ENCODE measurements around the gene FLYWCH1. TPM values are rescaled to one million over a fixed set of nuclear protein-coding genes. Genes with fewer than 3 reads are reported as not detected.

FLYWCH1 gene
- total and polyA plus RNA-seq, 7 donors: 6.9 to 51.5 (median 28.6) TPM

- H3K27ac ChIP-seq: no peak overlapping the region
- no peak overlapping the region for H3K4me3 ChIP-seq
- intact Hi-C loops (cut with DNase I): loop anchor here (5.0 kb wide), 1 partner anchor 57 kb away; the partner anchor contains the start of gene PKMYT1
- no peaks in the 10 kb centered on the region for H3K9me3 ChIP-seq
- H3K36me3 ChIP-seq: peaks cover 5 to 24% (median 9%) of the 10 kb centered on the region in 4 donors
- TF ChIP-seq POLR2A (IDR thresholded peaks at IDR 0.05) (no peak), EP300 (IDR thresholded peaks at IDR 0.05) (no peak), POLR2AphosphoS5 (IDR thresholded peaks at IDR 0.05) (no peak), CTCF (IDR thresholded peaks at IDR 0.05) (no peak)
- no peaks in the 10 kb centered on the region for H3K27me3 ChIP-seq
- no peak for DNase-seq
- WGBS, 2 donors: 76 to 83% methylated on average over 42 of the region's 42 CpGs
- H3K4me1 ChIP-seq: peaks cover 0 to 10% (median 9%) of the 10 kb centered on the region in 4 donors
Measured at GRCh38 chr16:2924901-2925755, 13.4 kb downstream of the FLYWCH1 start.

GRCh38 chr16:2925951-2926649, 14.4 kb downstream of the FLYWCH1 start:
- DNase-seq: no peak
- Histone ChIP-seq H3K9me3 (no peaks in the 10 kb centered on the region), H3K36me3 (peaks cover 11 to 34% (median 17%) of the 10 kb centered on the region in 4 donors), H3K27me3 (no peaks in the 10 kb centered on the region), H3K27ac (peak overlapping the region in 1 of 4 donors; percentile 29), H3K4me3 (no peak overlapping the region), H3K4me1 (peaks cover 0 to 10% (median 9%) of the 10 kb centered on the region in 4 donors)
- TF ChIP-seq POLR2A (IDR thresholded peaks at IDR 0.05) (no peak), CTCF (IDR thresholded peaks at IDR 0.05) (no peak), POLR2AphosphoS5 (IDR thresholded peaks at IDR 0.05) (no peak), EP300 (IDR thresholded peaks at IDR 0.05) (no peak)
- WGBS, 2 donors: 78 to 79% methylated on average over 9 of the region's 9 CpGs
- intact Hi-C loops (cut with DNase I): loop anchor here (2.0 to 5.0 kb wide), 2 partner anchors 51 to 56 kb away; partner anchors contain the start of gene PKMYT1

GRCh38 chr16:2926650-2926999, 14.9 kb downstream of the FLYWCH1 start:
- Histone ChIP-seq H3K4me3 (peak overlapping the region in 2 of 4 donors; percentile 17 to 19), H3K27ac (peak overlapping the region in 2 of 4 donors; percentile 29 to 44)
- WGBS, 2 donors: 62 to 81% methylated on average over 5 of the region's 5 CpGs

More at GRCh38 chr16:2926650-2926999, 14.9 kb downstream of the FLYWCH1 start:
- Histone ChIP-seq H3K9me3 (no peaks in the 10 kb centered on the region), H3K36me3 (peaks cover 11 to 34% (median 17%) of the 10 kb centered on the region in 4 donors), H3K27me3 (no peaks in the 10 kb centered on the region), H3K4me1 (peaks cover 0 to 10% (median 9%) of the 10 kb centered on the region in 4 donors)
- no peak for DNase-seq
- intact Hi-C loops (cut with DNase I): loop anchor here (2.0 to 5.0 kb wide), 2 partner anchors 52 to 56 kb away; partner anchors contain the start of gene PKMYT1
- TF ChIP-seq POLR2AphosphoS5 (IDR thresholded peaks at IDR 0.05) (no peak), EP300 (IDR thresholded peaks at IDR 0.05) (no peak), POLR2A (IDR thresholded peaks at IDR 0.05) (no peak), CTCF (IDR thresholded peaks at IDR 0.05) (no peak)
